HEK293 (cell line): ENCODE results near the gene DNAH11.

Source experiments
- CTCF ChIA-PET: fragments of 350-600 bp; formaldehyde crosslinking; extraction: SDS; loops from one replicate; lab custom pipeline; 2021; ENCODE audit warnings: antibody characterized with exemption; lab: Yijun Ruan, JAX
- POLR2A ChIA-PET: fragments of 300-600 bp; formaldehyde crosslinking; extraction: SDS; loops from one replicate; lab custom pipeline; 2020; ENCODE audit warnings: antibody characterized with exemption, inconsistent platforms; lab: Yijun Ruan, JAX
- H3K27ac ChIP-seq: fragments of 200-500 bp; sonication (Bioruptor generic); 2 replicates; pipeline ENCODE4 v1.5.1; 2014; ENCODE audit warnings: low read depth, low read length, control low read depth, inconsistent platforms; ENCODE audit errors: extremely low read depth
- H3K36me3 ChIP-seq, 2 experiments: fragments of 200-500 bp in 1 of 2; sonication (Bioruptor generic) in 1 of 2; 1 replicate in 1 of 2; 2 replicates in 1 of 2; pipeline ENCODE4 v1.5.1; 2014 to 2017; ENCODE audit warnings: inconsistent platforms in 2 of 2, low read length in 2 of 2; ENCODE audit not compliant: control insufficient read depth in 2 of 2, insufficient read depth in 1 of 2
- H3K4me1 ChIP-seq: fragments of 200-500 bp; sonication (Bioruptor generic); 2 replicates; pipeline ENCODE4 v1.5.1; 2014; ENCODE audit warnings: mild to moderate bottlenecking, low read length, inconsistent platforms; ENCODE audit not compliant: control insufficient read depth, insufficient read depth
- H3K4me3 ChIP-seq: 2 replicates; pipeline ENCODE4 v1.5.1; 2011; ENCODE audit warnings: low read depth, mild to moderate bottlenecking, control low read depth, low read length, moderate library complexity
- H3K9me3 ChIP-seq: fragments of 200-500 bp; sonication (Bioruptor generic); 2 replicates; pipeline ENCODE4 v1.5.1; 2014; ENCODE audit warnings: low read depth, low read length, inconsistent platforms; ENCODE audit not compliant: control insufficient read depth, insufficient read depth
- GLIS1 ChIP-seq: fragments of 450-650 bp; formaldehyde crosslinking; IDR thresholded peaks from 2 replicates; pipeline ENCODE4 v1.5.1; 2016; ENCODE audit warnings: missing biosample characterization, missing genetic modification characterization
- IKZF3 ChIP-seq: fragments of 450-650 bp; IDR thresholded peaks from 2 replicates; pipeline ENCODE4 v1.5.0; 2018; ENCODE audit warnings: missing biosample characterization, mild to moderate bottlenecking, missing genetic modification characterization, moderate library complexity
- OSR2 ChIP-seq: fragments of 450-650 bp; formaldehyde crosslinking; IDR thresholded peaks from 2 replicates; pipeline ENCODE4 v1.5.1; 2016; ENCODE audit warnings: missing biosample characterization, missing genetic modification characterization
- PRDM1 ChIP-seq: fragments of 450-650 bp; formaldehyde crosslinking; IDR thresholded peaks from 2 replicates; pipeline ENCODE4; 2016; ENCODE audit warnings: missing biosample characterization, missing genetic modification characterization
- SP3 ChIP-seq: fragments of 450-650 bp; formaldehyde crosslinking; IDR thresholded peaks from 2 replicates; pipeline ENCODE4 v1.5.1; 2016; ENCODE audit warnings: missing biosample characterization, missing genetic modification characterization
- SP7 ChIP-seq: fragments of 450-650 bp; formaldehyde crosslinking; IDR thresholded peaks from 2 replicates; pipeline ENCODE4 v1.5.1; 2016; ENCODE audit warnings: missing biosample characterization, missing genetic modification characterization
- YY2 ChIP-seq: fragments of 450-650 bp; formaldehyde crosslinking; IDR thresholded peaks from 2 replicates; pipeline ENCODE4 v1.5.1; 2016; ENCODE audit warnings: missing biosample characterization, missing genetic modification characterization
- ZFP3 ChIP-seq: fragments of 450-650 bp; formaldehyde crosslinking; IDR thresholded peaks from 2 replicates; pipeline ENCODE4 v1.5.1; 2016; ENCODE audit warnings: low read depth, missing biosample characterization, missing genetic modification characterization
- ZFP41 ChIP-seq: fragments of 450-650 bp; formaldehyde crosslinking; IDR thresholded peaks from 2 replicates; pipeline ENCODE4 v1.5.1; 2016; ENCODE audit warnings: missing biosample characterization, missing genetic modification characterization, borderline replicate concordance
- ZNF112 ChIP-seq: fragments of 450-650 bp; formaldehyde crosslinking; IDR thresholded peaks from 2 replicates; pipeline ENCODE4 v1.5.0; 2017; ENCODE audit warnings: missing biosample characterization, missing genetic modification characterization
- ZNF132 ChIP-seq: fragments of 450-650 bp; formaldehyde crosslinking; IDR thresholded peaks from 2 replicates; pipeline ENCODE4 v1.5.1; 2017; ENCODE audit warnings: missing biosample characterization, missing genetic modification characterization, borderline replicate concordance
- ZNF157 ChIP-seq: fragments of 450-650 bp; formaldehyde crosslinking; IDR thresholded peaks from 2 replicates; pipeline ENCODE4 v1.5.1; 2016; ENCODE audit warnings: missing biosample characterization, missing genetic modification characterization
- ZNF214 ChIP-seq: fragments of 450-650 bp; formaldehyde crosslinking; IDR thresholded peaks from 2 replicates; pipeline ENCODE4 v1.5.1; 2017; ENCODE audit warnings: missing biosample characterization, mild to moderate bottlenecking, missing genetic modification characterization, borderline replicate concordance
- ZNF221 ChIP-seq: fragments of 450-650 bp; formaldehyde crosslinking; IDR thresholded peaks from 2 replicates; pipeline ENCODE4 v1.5.1; 2017; ENCODE audit warnings: missing biosample characterization, missing genetic modification characterization, borderline replicate concordance
- ZNF239 ChIP-seq: fragments of 450-650 bp; formaldehyde crosslinking; IDR thresholded peaks from 2 replicates; pipeline ENCODE4 v1.5.1; 2016; ENCODE audit warnings: missing biosample characterization, missing genetic modification characterization
- ZNF324 ChIP-seq: fragments of 450-650 bp; formaldehyde crosslinking; IDR thresholded peaks from 2 replicates; pipeline ENCODE4 v1.5.1; 2016; ENCODE audit warnings: missing biosample characterization, missing genetic modification characterization
- ZNF426 ChIP-seq: fragments of 450-650 bp; formaldehyde crosslinking; IDR thresholded peaks from 2 replicates; pipeline ENCODE4 v1.5.1; 2017; ENCODE audit warnings: missing biosample characterization, missing genetic modification characterization, mild to moderate bottlenecking, inconsistent platforms, moderate library complexity
- ZNF48 ChIP-seq: fragments of 450-650 bp; formaldehyde crosslinking; IDR thresholded peaks from 2 replicates; pipeline ENCODE4 v1.5.1; 2016; ENCODE audit warnings: missing biosample characterization, missing genetic modification characterization
- ZNF549 ChIP-seq: fragments of 450-650 bp; IDR thresholded peaks from 2 replicates; pipeline ENCODE4 v1.5.1; 2018; ENCODE audit warnings: missing biosample characterization, missing genetic modification characterization, mild to moderate bottlenecking, inconsistent platforms, moderate library complexity
- ZNF561 ChIP-seq: fragments of 450-650 bp; IDR thresholded peaks from 2 replicates; pipeline ENCODE4 v1.5.1; 2018; ENCODE audit warnings: missing biosample characterization, missing genetic modification characterization, borderline replicate concordance
- ZNF596 ChIP-seq: fragments of 450-650 bp; IDR thresholded peaks from 2 replicates; pipeline ENCODE4 v1.5.0; 2018; ENCODE audit warnings: missing biosample characterization, mild to moderate bottlenecking, missing genetic modification characterization, moderate library complexity
- ZNF658 ChIP-seq: fragments of 450-650 bp; formaldehyde crosslinking; IDR thresholded peaks from 2 replicates; pipeline ENCODE4; 2016; ENCODE audit warnings: missing biosample characterization, missing genetic modification characterization
- TF ChIP-seq, protein P1 (sequence below): fragments of 450-650 bp; formaldehyde crosslinking; IDR thresholded peaks from 2 replicates; pipeline ENCODE4 v1.5.1; 2016; ENCODE audit warnings: missing biosample characterization, missing genetic modification characterization
- TF ChIP-seq, protein P2 (sequence below): fragments of 450-650 bp; formaldehyde crosslinking; IDR thresholded peaks from 2 replicates; pipeline ENCODE4 v1.5.1; 2016; ENCODE audit warnings: missing biosample characterization, missing genetic modification characterization, low read depth
- TF ChIP-seq, protein P3 (sequence below): sonication (generic); formaldehyde crosslinking; IDR thresholded peaks from 2 replicates; pipeline ENCODE4 v1.8.1; 2022; ENCODE audit warnings: mild to moderate bottlenecking, moderate library complexity, missing genetic modification reagents
- TF ChIP-seq, protein P4 (sequence below): fragments of 450-650 bp; formaldehyde crosslinking; IDR thresholded peaks from 2 replicates; pipeline ENCODE4 v1.5.1; 2016; ENCODE audit warnings: missing biosample characterization, missing genetic modification characterization

The DNAH11 gene

DNA sequence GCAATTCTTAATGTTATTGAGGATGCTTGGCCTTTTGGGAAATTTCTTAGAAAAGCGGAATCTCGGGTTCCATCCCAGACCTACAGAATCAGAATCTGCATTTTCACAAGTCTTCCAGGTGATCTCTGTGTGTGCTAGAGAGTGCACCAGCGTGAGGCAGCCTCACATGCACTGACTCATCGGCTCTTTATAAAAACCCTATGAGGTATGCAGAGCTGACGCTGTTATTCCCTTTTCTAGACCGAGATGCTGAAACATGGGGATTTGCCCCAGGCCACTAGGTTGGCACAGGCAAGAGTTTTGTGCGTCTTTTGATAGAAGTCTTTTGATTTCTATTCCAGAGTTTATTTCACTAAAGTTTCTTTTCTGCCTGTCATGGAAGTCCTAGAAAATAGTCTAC lies 341.7 kb downstream of the DNAH11 start:
- POLR2A ChIA-PET, result no interaction called here
- H3K4me1 ChIP-seq, result no peaks in the 10 kb centered on the region
- no peak overlapping the region for H3K4me3 ChIP-seq
- H3K27ac ChIP-seq, result no peak overlapping the region
- TF ChIP-seq ZNF157 (tag by site-specific recombination), result no peak
- no peak for TF ChIP-seq SP3 (tag by site-specific recombination)
- TF ChIP-seq ZNF549, result no peak
- no peak for TF ChIP-seq ZFP3 (tag by site-specific recombination)
- TF ChIP-seq, protein P1, sequence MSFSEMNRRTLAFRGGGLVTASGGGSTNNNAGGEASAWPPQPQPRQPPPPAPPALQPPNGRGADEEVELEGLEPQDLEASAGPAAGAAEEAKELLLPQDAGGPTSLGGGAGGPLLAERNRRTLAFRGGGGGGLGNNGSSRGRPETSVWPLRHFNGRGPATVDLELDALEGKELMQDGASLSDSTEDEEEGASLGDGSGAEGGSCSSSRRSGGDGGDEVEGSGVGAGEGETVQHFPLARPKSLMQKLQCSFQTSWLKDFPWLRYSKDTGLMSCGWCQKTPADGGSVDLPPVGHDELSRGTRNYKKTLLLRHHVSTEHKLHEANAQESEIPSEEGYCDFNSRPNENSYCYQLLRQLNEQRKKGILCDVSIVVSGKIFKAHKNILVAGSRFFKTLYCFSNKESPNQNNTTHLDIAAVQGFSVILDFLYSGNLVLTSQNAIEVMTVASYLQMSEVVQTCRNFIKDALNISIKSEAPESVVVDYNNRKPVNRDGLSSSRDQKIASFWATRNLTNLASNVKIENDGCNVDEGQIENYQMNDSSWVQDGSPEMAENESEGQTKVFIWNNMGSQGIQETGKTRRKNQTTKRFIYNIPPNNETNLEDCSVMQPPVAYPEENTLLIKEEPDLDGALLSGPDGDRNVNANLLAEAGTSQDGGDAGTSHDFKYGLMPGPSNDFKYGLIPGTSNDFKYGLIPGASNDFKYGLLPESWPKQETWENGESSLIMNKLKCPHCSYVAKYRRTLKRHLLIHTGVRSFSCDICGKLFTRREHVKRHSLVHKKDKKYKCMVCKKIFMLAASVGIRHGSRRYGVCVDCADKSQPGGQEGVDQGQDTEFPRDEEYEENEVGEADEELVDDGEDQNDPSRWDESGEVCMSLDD (tag by site-specific recombination), result no peak
- TF ChIP-seq ZFP41 (tag by site-specific recombination), result no peak
- TF ChIP-seq ZNF561 (tag by site-specific recombination), result no peak
- TF ChIP-seq, protein P2, sequence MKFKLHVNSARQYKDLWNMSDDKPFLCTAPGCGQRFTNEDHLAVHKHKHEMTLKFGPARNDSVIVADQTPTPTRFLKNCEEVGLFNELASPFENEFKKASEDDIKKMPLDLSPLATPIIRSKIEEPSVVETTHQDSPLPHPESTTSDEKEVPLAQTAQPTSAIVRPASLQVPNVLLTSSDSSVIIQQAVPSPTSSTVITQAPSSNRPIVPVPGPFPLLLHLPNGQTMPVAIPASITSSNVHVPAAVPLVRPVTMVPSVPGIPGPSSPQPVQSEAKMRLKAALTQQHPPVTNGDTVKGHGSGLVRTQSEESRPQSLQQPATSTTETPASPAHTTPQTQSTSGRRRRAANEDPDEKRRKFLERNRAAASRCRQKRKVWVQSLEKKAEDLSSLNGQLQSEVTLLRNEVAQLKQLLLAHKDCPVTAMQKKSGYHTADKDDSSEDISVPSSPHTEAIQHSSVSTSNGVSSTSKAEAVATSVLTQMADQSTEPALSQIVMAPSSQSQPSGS (tag by site-specific recombination), result no peak
- TF ChIP-seq, protein P3, sequence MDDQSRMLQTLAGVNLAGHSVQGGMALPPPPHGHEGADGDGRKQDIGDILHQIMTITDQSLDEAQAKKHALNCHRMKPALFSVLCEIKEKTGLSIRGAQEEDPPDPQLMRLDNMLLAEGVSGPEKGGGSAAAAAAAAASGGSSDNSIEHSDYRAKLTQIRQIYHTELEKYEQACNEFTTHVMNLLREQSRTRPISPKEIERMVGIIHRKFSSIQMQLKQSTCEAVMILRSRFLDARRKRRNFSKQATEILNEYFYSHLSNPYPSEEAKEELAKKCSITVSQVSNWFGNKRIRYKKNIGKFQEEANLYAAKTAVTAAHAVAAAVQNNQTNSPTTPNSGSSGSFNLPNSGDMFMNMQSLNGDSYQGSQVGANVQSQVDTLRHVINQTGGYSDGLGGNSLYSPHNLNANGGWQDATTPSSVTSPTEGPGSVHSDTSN (CRISPR knock-in tag), result no peak
- no peak for TF ChIP-seq IKZF3 (tag by site-specific recombination)
- no peak for TF ChIP-seq ZNF658 (tag by site-specific recombination)
- TF ChIP-seq ZNF426 (tag by site-specific recombination), result no peak
- TF ChIP-seq ZNF221 (tag by site-specific recombination), result no peak
- no peak for TF ChIP-seq YY2
- TF ChIP-seq OSR2 (tag by site-specific recombination), result no peak
- TF ChIP-seq ZNF132 (tag by site-specific recombination), result no peak
- CTCF ChIA-PET, result no interaction called here
- no peaks in the 10 kb centered on the region for H3K36me3 ChIP-seq
- H3K9me3 ChIP-seq, result no peaks in the 10 kb centered on the region

DNA sequence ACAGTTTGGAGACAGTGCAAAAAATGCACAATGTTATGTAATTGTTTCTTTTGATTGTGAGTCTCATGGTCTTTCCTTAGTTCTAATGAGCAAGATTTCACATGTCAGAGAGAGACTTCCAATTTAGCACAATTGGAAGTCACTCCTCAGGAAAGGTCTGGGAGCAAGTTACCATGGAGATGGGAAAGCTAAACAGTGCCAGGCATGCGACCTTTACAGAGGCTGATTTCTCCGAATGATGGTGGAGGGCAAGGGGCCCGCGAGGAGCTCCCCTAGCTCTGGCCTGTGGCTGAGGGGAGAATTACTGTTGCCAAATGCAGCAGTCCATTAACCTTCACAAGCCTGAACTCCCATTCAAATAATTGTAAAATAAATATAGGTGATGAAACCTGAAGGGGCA lies 343.6 kb downstream of the DNAH11 start:
- POLR2A ChIA-PET, result no interaction called here
- TF ChIP-seq GLIS1 (tag by site-specific recombination) (no peak), ZNF239 (tag by site-specific recombination) (no peak), PRDM1 (tag by site-specific recombination) (no peak), ZNF48 (tag by site-specific recombination) (no peak), SP7 (tag by site-specific recombination) (no peak), ZNF549 (no peak), ZNF132 (tag by site-specific recombination) (no peak), ZNF214 (tag by site-specific recombination) (no peak), ZNF112 (tag by site-specific recombination) (no peak), ZNF324 (no peak), ZNF596 (tag by site-specific recombination) (no peak)
- TF ChIP-seq, protein P4, sequence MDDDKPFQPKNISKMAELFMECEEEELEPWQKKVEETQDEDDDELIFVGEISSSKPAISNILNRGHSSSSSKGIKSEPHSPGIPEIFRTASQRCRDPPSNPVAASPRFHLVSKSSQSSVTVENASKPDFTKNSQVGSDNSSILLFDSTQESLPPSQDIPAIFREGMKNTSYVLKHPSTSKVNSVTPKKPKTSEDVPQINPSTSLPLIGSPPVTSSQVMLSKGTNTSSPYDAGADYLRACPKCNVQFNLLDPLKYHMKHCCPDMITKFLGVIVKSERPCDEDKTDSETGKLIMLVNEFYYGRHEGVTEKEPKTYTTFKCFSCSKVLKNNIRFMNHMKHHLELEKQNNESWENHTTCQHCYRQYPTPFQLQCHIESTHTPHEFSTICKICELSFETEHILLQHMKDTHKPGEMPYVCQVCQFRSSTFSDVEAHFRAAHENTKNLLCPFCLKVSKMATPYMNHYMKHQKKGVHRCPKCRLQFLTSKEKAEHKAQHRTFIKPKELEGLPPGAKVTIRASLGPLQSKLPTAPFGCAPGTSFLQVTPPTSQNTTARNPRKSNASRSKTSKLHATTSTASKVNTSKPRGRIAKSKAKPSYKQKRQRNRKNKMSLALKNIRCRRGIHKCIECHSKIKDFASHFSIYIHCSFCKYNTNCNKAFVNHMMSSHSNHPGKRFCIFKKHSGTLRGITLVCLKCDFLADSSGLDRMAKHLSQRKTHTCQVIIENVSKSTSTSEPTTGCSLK (tag by site-specific recombination), result no peak
- CTCF ChIA-PET, result no interaction called here
- no peaks in the 10 kb centered on the region for H3K4me1 ChIP-seq
- no peaks in the 10 kb centered on the region for H3K36me3 ChIP-seq
- no peaks in the 10 kb centered on the region for H3K9me3 ChIP-seq
- H3K27ac ChIP-seq, result no peak overlapping the region
- no peak overlapping the region for H3K4me3 ChIP-seq
